Measurements from ENCODE around the gene EPS15.
"Not testable (repeated sequence)": the region's sequence is repeated elsewhere in the genome, so short reads cannot be mapped to it uniquely, and the experiment has no call there.

Gene EPS15

GRCh38 chr1:51433972-51434510, 85.0 kb downstream of the EPS15 start:
- in situ Hi-C loops (cut with HindIII; ENCODE audit: low sequenced_read_pairs), result no loop called here

- in situ Hi-C loops (cut with HindIII; ENCODE audit: low sequenced_read_pairs), result no loop called here
Observed at GRCh38 chr1:51433269-51433971, 85.6 kb downstream of the EPS15 start.

DNA sequence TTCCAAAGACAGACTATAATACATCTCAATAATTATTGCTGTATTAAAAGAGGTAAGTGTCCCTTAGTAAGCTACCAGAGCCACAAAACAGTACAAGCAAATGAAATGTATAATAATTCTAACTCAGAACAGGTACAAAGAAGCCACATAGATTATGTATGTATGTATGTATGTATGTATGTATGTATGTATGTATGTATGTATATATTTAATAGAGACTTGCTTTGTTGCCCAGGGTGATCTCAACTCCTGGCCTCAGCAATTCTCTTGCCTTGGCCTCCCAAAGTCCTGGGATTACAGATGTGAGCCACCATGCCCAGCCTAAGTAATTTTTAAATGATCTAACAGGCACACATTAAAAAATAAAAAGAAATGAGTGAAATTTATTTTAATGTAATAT, 86.9 kb downstream of the EPS15 start:
- in situ Hi-C loops (cut with HindIII; ENCODE audit: low sequenced_read_pairs), result no loop called here

DNA sequence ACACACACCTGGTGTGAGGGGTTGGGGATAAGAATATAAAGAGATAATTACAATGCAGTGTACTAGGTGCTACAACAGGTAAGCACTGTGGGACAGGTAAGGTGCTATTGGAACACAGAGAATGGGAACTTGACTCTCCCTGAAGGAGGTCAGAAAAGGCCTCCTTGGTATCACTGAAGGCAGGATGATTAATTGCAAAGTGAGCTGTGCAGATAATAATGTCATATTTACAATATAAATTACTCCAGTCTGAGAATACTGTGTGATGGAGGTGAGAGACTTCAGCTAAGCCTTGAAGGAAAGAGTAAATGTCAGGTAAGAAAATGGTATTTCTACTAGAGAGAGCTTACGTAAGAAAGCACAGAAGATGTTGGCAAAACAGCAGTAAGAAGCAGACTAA, 91.6 kb downstream of the EPS15 start:
- in situ Hi-C loops (cut with HindIII; ENCODE audit: low sequenced_read_pairs), result no loop called here

DNA sequence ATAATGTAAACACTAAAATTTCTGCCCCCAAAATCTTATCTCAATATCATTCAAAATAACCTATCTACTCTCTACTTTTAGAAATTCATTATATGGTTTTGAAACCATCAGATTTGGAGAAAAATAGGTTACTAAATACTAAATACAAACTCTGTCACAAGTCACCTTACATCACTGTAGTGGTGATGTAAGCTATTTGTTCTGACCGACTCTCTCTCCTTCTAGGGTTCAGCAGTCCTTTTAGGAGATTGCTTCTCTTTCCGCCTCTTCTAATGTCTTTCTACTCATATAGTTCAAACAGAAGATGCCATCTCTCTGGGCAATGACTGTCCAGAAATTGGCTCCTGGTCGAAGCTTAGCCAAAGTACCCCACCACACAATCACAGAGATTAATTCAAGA, 93.1 kb downstream of the EPS15 start:
- in situ Hi-C loops (cut with HindIII; ENCODE audit: low sequenced_read_pairs), result no loop called here

DNA sequence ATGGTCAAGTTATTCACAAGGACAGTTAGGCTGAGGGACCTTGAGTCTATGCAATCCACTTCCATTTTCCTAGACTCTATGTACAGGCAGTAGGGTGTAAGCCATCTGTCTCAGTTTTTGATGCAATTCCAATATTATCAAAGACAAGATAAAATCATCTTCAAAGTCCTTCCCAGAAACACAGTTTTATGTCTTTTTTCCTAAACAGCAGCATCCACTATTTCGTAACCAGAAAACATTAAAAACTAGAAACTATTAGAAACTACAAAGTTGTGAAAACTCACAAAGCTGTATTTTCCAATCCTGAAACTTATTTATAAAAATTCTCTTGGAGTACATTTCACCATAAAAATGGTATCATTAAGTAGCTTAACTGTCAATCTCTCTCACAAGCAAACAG, 93.8 kb downstream of the EPS15 start:
- in situ Hi-C loops (cut with HindIII; ENCODE audit: low sequenced_read_pairs), result no loop called here

- in situ Hi-C loops (cut with HindIII; ENCODE audit: low sequenced_read_pairs), result no loop called here
Observed at GRCh38 chr1:51423073-51423821, 95.8 kb downstream of the EPS15 start.

GRCh38 chr1:51422367-51423072, 96.5 kb downstream of the EPS15 start:
- in situ Hi-C loops (cut with HindIII; ENCODE audit: low sequenced_read_pairs), result no loop called here

- in situ Hi-C loops (cut with HindIII; ENCODE audit: low sequenced_read_pairs), result no loop called here
Observed at GRCh38 chr1:51421964-51422363, 97.1 kb downstream of the EPS15 start.

GRCh38 chr1:51420867-51421627, 98.0 kb downstream of the EPS15 start:
- in situ Hi-C loops (cut with HindIII; ENCODE audit: low sequenced_read_pairs), result no loop called here

DNA sequence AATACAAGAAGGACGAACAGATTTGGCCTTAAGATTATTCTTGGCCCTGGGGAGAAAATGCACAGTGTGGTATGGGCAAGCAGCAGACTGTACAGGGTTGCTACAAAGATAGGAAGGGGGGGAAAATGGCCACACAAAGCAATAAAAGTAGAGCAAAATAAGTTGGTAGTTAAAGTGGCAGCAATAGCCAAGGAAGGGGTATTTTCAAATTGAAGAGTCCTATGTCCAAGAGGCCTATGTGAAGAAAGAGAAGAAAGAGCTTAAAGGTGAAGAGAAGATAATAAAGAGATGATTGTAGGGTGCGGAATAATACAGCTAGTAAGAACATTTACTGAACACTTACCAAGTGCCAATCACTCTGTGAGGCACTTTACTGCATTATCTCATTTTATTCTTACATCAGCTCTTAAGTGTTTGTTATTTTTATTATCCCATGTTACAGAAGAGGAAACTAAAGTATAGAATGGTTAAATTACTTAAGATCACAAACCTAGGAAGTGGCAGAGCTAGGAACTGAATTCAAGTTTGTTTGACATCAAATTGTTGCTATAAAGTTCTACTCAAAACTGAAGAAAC, 100.6 kb downstream of the EPS15 start:
- in situ Hi-C loops (cut with HindIII; ENCODE audit: low sequenced_read_pairs), result no loop called here

- in situ Hi-C loops (cut with HindIII; ENCODE audit: low sequenced_read_pairs), result no loop called here
Observed at GRCh38 chr1:51417496-51418383, 101.3 kb downstream of the EPS15 start.

DNA sequence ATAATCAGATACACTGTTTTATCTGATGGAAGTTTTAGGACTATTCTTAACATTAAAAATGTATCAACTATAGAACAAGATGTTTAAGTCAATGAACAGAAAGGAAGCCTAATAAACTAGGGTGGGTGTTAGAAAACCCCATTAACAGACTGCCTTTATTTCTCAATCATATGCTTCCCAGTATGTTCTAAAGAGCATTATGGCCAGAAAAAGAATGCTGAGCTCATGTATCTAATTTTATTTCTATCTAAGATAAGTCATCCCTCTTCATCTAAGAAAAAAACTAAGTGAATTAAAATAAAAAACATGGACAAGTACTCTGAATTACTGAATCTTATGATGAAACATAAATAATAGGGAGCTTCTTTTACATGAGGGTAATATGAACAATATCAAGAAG, 102.2 kb downstream of the EPS15 start:
- in situ Hi-C loops (cut with HindIII; ENCODE audit: low sequenced_read_pairs), result no loop called here

GRCh38 chr1:51415963-51416362, 103.1 kb downstream of the EPS15 start:
- in situ Hi-C loops (cut with HindIII; ENCODE audit: low sequenced_read_pairs), result no loop called here

GRCh38 chr1:51414811-51415210, 104.3 kb downstream of the EPS15 start:
- in situ Hi-C loops (cut with HindIII; ENCODE audit: low sequenced_read_pairs), result no loop called here

- in situ Hi-C loops (cut with HindIII; ENCODE audit: low sequenced_read_pairs), result not testable (repeated sequence)
Observed at GRCh38 chr1:51411820-51412219, 107.2 kb downstream of the EPS15 start.

DNA sequence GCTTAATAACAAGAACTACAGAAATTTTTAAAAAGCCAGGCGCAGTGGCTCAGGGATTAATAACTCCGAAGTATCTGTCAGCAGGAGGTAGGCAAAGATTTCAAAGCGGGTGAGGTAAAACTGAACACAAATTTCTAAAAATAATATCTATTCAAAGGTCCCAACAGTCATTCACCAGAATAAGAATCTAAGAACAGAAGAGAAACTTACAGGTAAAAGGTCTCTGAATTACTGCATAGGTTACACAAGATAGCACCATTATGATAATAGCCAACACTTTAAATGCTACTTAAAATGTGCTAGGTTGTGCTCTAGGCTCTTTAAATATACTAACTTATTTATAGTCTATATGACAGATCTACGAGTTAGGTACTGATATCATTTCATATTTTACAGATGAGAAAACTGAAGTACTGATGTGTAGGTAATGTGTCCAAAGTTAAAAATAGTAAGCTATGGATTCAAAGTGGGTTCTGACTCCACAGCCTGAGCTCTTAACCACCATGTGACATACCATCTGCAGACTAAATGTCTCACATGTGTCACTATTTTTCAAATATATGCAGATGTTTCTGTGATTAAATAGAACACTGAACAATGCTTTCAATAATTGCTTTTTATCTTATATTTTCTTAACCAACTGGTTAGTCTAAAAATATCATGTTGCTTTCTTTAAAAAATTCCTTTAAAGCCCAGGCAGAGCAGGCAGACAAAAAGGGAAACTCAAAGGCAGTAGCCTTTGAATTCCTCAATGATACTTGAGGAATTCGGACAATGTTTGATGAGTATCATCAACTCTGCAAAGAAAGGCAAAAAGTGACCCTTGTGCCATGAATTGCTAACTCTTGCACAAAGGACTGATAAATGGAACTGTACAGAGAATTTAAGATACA, 108.3 kb downstream of the EPS15 start:
- in situ Hi-C loops (cut with HindIII; ENCODE audit: low sequenced_read_pairs), result no loop called here

DNA sequence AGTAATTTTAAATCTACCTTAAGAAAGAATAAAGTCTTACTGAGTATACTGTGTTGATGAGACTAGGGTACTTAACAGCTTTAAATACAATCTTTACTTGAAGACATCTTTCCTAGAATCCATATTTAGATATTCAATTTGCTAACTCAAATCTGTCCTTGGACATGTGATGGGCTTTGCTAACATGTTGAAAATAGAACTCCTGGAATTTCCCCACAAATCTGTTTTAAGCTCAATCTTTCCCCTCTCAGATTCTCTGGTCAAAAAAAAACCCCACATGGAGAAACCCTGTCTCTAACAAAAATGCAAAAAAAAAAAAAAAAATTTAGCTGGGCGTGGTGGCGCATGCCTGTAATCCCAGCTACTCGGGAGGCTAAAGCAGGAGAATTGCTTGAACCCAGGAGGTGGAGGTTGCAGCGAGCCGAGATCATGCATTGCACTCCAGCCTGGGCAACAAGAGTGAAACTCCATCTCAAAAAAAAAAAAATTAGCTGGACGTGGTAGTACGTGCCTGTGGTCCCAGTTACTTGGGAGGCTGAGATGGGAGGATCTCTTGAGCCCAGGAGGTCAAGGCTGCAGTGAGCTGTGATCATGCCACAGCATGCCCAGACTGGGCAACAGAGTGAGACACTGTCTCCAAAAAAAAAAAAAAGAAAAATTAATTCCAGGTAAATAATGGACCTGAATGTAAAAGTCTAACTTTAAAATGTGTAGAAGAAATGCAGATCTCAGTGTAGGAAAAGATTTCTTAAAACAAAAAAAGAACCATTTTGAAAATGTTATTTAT, 109.1 kb downstream of the EPS15 start:
- in situ Hi-C loops (cut with HindIII; ENCODE audit: low sequenced_read_pairs), result not testable (repeated sequence)

Measured in endothelial cell of hepatic sinusoid (primary cell).